Prostate gland (tissue), 2 donors: ENCODE measurements around the gene ABL1. TPM values are rescaled to one million over a fixed set of nuclear protein-coding genes. Genes with fewer than 3 reads are reported as not detected.
A peak's percentile ranks its signal among the peaks of the same experiment; 100 is the strongest.

Source experiments
- DNase-seq: peaks from one replicate; pipeline ENCODE4 v3.0.0-alpha.2; 2019; ENCODE audit warnings: low spot score
- H3K27ac ChIP-seq, 2 donors: fragments of 200-600 bp; sonication (generic); 2 replicates each; pipeline ENCODE4 v1.5.1; 2017 to 2019
- H3K27me3 ChIP-seq: fragments of 200-600 bp; sonication (generic); replicated peaks from 2 replicates; pipeline ENCODE4 v1.5.1; 2019; ENCODE audit not compliant: insufficient read depth
- H3K36me3 ChIP-seq, 2 donors: fragments of 200-600 bp; sonication (generic); 1 replicate in 1 of 2; 2 replicates in 1 of 2; pipeline versions ENCODE4 v1.5.1 to v1.8.1; 2017 to 2019
- H3K4me1 ChIP-seq: fragments of 200-600 bp; sonication (generic); replicated peaks from 2 replicates; pipeline ENCODE4 v1.5.1; 2019
- H3K4me3 ChIP-seq, 2 donors: fragments of 200-600 bp; sonication (generic); 2 replicates each; pipeline ENCODE4 v1.5.1; 2017 to 2019
- H3K9me3 ChIP-seq: fragments of 200-600 bp; sonication (generic); 2 replicates; pipeline ENCODE4 v1.5.1; 2017
- CTCF ChIP-seq, 4 experiments: fragments of 200-600 bp in 2 of 4; fragments of 450-650 bp in 2 of 4; sonication (generic) in 2 of 4; IDR thresholded peaks; 1 replicate in 3 of 4; 2 replicates in 1 of 4; pipeline ENCODE4 v1.5.1; 2016 to 2019; ENCODE audit warnings: antibody characterized with exemption in 4 of 4, mild to moderate bottlenecking in 2 of 4, moderate library complexity in 2 of 4
- POLR2A ChIP-seq: fragments of 450-650 bp; IDR thresholded peaks from one replicate; pipeline ENCODE4 v1.6.1; 2016; ENCODE audit warnings: antibody characterized with exemption, mild to moderate bottlenecking
- POLR2AphosphoS5 ChIP-seq: sonication (generic); formaldehyde crosslinking; IDR thresholded peaks from one replicate; pipeline ENCODE4 v1.6.1; 2017; ENCODE audit warnings: antibody characterized with exemption
- whole genome bisulfite sequencing: methylation state at CpG from one replicate; pipeline ENCODE4 v1.1.5; 2018; 5-methylcytosine and 5-hydroxymethylcytosine counted together
- intact Hi-C: fragments of 100-400 bp; cut with DNase I; formaldehyde crosslinking; loops from one replicate; pipeline ENCODE4 v1.14.2; 2022
- total RNA-seq, 2 donors: library from RNA; depleted of rRNA; stranded (reverse); fragments of >200 nt; gene quantifications; one replicate each; pipeline ENCODE4 v1.1.0, GENCODE V29; 2016

Gene ABL1
- total RNA-seq, 2 donors from 2014 or later = 48.2 to 73.4 TPM

- 25% methylated on average over 5 of the region's 5 CpGs for WGBS
- Histone ChIP-seq H3K36me3 (no peaks in the 10 kb centered on the region), H3K27me3 (no peaks in the 10 kb centered on the region), H3K27ac (peak overlapping the region; percentile 82 to 86), H3K4me1 (peaks cover 17% of the 10 kb centered on the region), H3K9me3 (no peaks in the 10 kb centered on the region), H3K4me3 (peak overlapping the region; percentile 34 to 58)
- TF ChIP-seq POLR2AphosphoS5 (no peak), CTCF (IDR thresholded peaks at IDR 0.05) (no peak), POLR2A (no peak)
- DNase-seq = no peak
- intact Hi-C loops = no loop called here
Observed at GRCh38 chr9:130837002-130837511, 2.0 kb downstream of the ABL1 start.

DNA sequence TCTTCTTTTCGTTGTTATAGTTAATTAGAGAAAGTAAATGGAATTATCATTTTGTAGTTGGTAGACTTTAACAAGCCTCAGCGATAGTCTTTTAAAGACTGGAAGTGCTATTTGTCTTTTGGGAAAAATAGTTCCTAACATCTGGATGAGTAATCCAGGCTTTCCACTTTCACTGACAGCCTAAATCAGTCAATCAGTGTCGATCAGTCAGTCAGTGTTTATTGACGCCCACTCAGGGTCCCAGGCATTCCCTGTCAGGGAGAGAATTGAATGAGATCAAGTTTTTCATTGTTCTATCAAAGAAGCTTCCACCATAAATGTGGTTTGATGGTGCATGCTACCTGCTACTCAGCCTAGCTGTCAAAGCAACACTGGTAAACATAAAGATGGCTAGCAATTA is 2.6 kb downstream of the ABL1 start:
- no peak for TF ChIP-seq CTCF (IDR thresholded peaks at IDR 0.05)
- no peak for TF ChIP-seq POLR2A
- TF ChIP-seq POLR2AphosphoS5 = no peak
- DNase-seq = no peak
- WGBS = 43% methylated on average over 4 of the region's 4 CpGs
- peak overlapping the region in 1 of 2 donors; percentile 3 for H3K27ac ChIP-seq
- H3K4me1 ChIP-seq = peaks cover 17% of the 10 kb centered on the region
- H3K36me3 ChIP-seq = no peaks in the 10 kb centered on the region
- intact Hi-C loops = no loop called here
- H3K9me3 ChIP-seq = no peaks in the 10 kb centered on the region
- no peaks in the 10 kb centered on the region for H3K27me3 ChIP-seq
- no peak overlapping the region for H3K4me3 ChIP-seq

DNA sequence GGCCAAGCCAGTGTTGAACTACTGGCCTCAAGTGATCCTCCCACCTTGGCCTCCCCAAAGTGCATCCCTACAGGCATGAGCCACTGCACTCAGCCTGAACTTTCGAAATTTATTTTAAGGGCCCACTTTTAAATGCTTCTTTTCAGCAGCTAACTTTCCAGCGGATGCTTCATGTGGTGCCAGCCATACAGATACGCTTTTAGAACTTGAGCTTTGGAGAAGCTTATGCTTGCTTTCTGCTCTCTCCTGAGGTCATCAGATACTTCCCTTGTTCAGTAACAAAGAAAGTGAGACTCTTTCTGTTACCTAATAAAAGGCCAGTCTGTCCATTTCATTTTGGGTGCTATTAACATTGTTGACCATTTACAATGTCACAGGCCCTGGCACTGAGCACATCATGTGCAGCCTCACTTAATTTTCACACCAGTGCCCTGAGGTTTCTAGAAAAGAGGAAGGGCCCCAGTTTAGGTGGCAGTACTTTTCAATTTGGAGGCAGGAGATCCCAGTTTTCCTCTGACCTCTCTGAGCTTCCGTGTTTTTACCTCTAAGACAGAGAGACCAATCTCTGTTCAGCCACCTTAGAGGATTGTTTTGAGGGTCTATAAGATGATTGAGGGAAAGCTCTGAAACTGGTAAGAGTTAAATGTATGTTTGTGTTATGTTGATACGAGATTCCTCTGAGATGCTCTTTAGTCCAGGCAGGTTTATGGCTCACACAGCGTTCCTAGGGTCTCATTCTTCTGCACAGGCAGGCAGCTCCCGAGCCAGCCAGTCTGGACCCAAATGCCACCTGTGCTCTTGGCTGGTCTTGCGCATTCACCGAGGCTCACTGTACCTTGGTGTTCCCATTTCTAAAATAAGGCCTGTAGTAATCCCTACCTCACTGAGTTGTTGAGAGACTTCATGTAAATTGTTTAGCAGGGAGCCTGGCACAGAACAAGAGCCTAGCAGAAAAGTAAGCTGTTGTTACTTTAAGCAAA is 4.4 kb downstream of the ABL1 start:
- Histone ChIP-seq H3K27me3 (no peaks in the 10 kb centered on the region), H3K27ac (peak overlapping the region; percentile 15 to 32), H3K4me3 (no peak overlapping the region), H3K36me3 (no peaks in the 10 kb centered on the region), H3K9me3 (no peaks in the 10 kb centered on the region), H3K4me1 (peaks cover 21% of the 10 kb centered on the region)
- intact Hi-C loops = no loop called here
- TF ChIP-seq CTCF (IDR thresholded peaks at IDR 0.05) (no peak), POLR2A (no peak), POLR2AphosphoS5 (no peak)
- no peak for DNase-seq
- WGBS = 47% methylated on average over 9 of the region's 9 CpGs

DNA sequence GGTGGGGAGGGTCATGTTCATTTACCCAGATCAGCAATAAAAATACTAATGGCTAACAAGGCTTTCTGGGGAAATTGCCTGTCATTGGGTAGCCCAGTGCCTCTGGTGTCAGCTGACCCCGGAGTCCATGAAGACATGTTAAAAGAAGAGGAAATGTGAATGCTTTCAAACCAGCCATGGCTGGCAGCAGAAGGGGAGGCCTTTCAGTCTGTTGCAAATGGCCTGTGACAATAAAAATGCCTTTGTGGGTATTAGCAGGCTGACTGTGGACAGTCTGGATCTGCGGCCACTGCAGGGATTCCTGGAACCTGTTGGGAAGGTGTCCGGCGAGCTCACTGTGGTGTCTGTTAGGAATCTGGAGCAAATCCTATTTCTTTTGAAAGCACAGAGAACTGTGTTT is 7.5 kb downstream of the ABL1 start:
- peak overlapping the region; percentile 5 to 41 for H3K27ac ChIP-seq
- peaks cover 18% of the 10 kb centered on the region for H3K4me1 ChIP-seq
- no peaks in the 10 kb centered on the region for H3K9me3 ChIP-seq
- H3K27me3 ChIP-seq = no peaks in the 10 kb centered on the region
- intact Hi-C loops = no loop called here
- WGBS = 22% methylated on average over 4 of the region's 4 CpGs
- H3K4me3 ChIP-seq = no peak overlapping the region
- no peaks in the 10 kb centered on the region for H3K36me3 ChIP-seq
- TF ChIP-seq POLR2AphosphoS5 (no peak), POLR2A (no peak)
- DNase-seq = no peak

DNA sequence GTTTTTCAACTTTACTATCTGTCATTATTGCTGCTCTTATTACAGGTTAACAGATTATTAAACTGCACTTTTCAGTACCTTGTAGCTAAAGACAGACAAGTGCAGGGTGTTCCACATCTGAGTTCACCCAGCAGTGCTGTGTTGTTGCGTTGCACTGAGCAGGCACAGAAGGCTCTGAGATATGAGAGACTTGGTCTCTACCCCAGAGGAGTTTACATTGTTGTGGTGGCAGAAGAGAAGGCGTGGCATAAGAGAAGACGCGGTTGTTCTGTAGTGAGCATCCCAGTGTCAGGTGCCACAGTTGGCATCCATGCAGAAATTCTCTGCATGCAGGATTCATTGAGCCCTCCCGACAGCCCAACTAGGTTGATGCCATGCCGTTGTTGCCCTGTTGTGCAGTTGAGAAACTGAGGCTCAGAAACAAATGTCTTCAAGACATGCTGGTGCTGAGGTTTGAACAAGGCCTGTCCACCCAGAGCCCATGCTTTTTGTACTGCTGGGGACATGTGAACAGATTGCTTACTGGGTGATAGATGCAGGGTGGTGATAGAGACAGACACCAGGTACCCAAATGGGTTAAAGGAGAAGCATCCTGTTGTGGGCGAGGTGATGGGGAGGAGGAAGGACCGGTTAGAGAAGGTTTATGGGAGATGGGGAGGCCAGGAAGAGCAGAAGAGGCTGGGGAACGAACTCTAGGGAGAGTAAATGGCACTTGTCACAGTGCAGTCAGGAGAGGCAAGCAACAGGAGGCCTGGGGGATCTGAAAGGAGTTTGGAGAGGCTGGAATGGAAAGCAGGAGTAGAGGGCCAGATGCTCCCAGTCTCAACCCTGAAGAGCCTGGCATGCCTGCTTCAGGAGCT is 8.2 kb downstream of the ABL1 start:
- no peak for DNase-seq
- 44% methylated on average over 9 of the region's 9 CpGs for WGBS
- H3K36me3 ChIP-seq = no peaks in the 10 kb centered on the region
- no peak for TF ChIP-seq POLR2A
- TF ChIP-seq POLR2AphosphoS5 = no peak
- no peak for TF ChIP-seq CTCF (IDR thresholded peaks at IDR 0.05)
- H3K9me3 ChIP-seq = no peaks in the 10 kb centered on the region
- H3K27ac ChIP-seq = peak overlapping the region in 1 of 2 donors; percentile 41
- peaks cover 18% of the 10 kb centered on the region for H3K4me1 ChIP-seq
- intact Hi-C loops = no loop called here
- no peak overlapping the region for H3K4me3 ChIP-seq
- no peaks in the 10 kb centered on the region for H3K27me3 ChIP-seq
